Measurements from ENCODE around the gene FCHSD1. TPM values are rescaled to one million over a fixed set of nuclear protein-coding genes. Genes with fewer than 3 reads are reported as not detected.
"Not testable (repeated sequence)": the region's sequence is repeated elsewhere in the genome, so short reads cannot be mapped to it uniquely, and the experiment has no call there.

FCHSD1 gene
- total RNA-seq, 1 experiment from 2014 or later, result 21.2 TPM

GRCh38 chr5:141617128-141617527 lies 34.1 kb downstream of the FCHSD1 start:
- Mint-ChIP-seq H3K9me3 (ENCODE audit: unreplicated experiment) (no peaks in the 10 kb centered on the region), H3K4me3 (ENCODE audit: unreplicated experiment) (peak overlapping the region; percentile 96), H3K27me3 (ENCODE audit: insufficient read depth, unreplicated experiment) (no peaks in the 10 kb centered on the region), H3K4me1 (ENCODE audit: insufficient read depth, unreplicated experiment) (peaks cover 36% of the 10 kb centered on the region), H3K27ac (ENCODE audit: low read depth, unreplicated experiment) (peak overlapping the region; percentile 99), H3K36me3 (ENCODE audit: insufficient read depth, unreplicated experiment) (peaks cover 58% of the 10 kb centered on the region)
- BruUV-seq (replicated peaks), result no TSS peak
- no peak for TF ChIP-seq CTCF (IDR thresholded peaks at IDR 0.05; ENCODE audit: unreplicated experiment)
- ChIA-PET CTCF (interaction anchor here (0.5 to 17.3 kb wide), 14 partner anchors 9 to 1281 kb away, joined by 3 to 465 read pairs (median 4); partner anchors contain the start of gene PCDHGA7), POLR2A (interaction anchor here (0.7 to 15.9 kb wide), 22 partner anchors 14 to 1472 kb away, joined by 3 to 385 read pairs (median 5); partner anchors contain the start of genes ARAP3, FCHSD1, HDAC3 and PCDHGC3)
- DNase-seq (ENCODE audit: unreplicated experiment), result no peak
- intact Hi-C loops (cut with micrococcal nuclease), result no loop called here

GRCh38 chr5:141615991-141616720 lies 35.1 kb downstream of the FCHSD1 start:
- peaks cover 42% of the 10 kb centered on the region for H3K4me1 Mint-ChIP-seq (ENCODE audit: insufficient read depth, unreplicated experiment)
- no TSS peak for BruUV-seq (replicated peaks)
- DNase-seq (ENCODE audit: unreplicated experiment), result no peak
- no peaks in the 10 kb centered on the region for H3K9me3 Mint-ChIP-seq (ENCODE audit: unreplicated experiment)
- peaks cover 52% of the 10 kb centered on the region for H3K36me3 Mint-ChIP-seq (ENCODE audit: insufficient read depth, unreplicated experiment)
- H3K4me3 Mint-ChIP-seq (ENCODE audit: unreplicated experiment), result peak overlapping the region; percentile 96
- no peak for TF ChIP-seq CTCF (IDR thresholded peaks at IDR 0.05; ENCODE audit: unreplicated experiment)
- H3K27ac Mint-ChIP-seq (ENCODE audit: low read depth, unreplicated experiment), result peak overlapping the region; percentile 99
- H3K27me3 Mint-ChIP-seq (ENCODE audit: insufficient read depth, unreplicated experiment), result no peaks in the 10 kb centered on the region
- intact Hi-C loops (cut with micrococcal nuclease), result no loop called here
- ChIA-PET CTCF (interaction anchor here (0.5 to 17.3 kb wide), 11 partner anchors 8 to 418 kb away, joined by 3 to 465 read pairs (median 7); partner anchors contain the start of gene PCDHGA7), POLR2A (interaction anchor here (0.6 to 15.9 kb wide), 17 partner anchors 13 to 1473 kb away, joined by 3 to 385 read pairs (median 5); partner anchors contain the start of genes ARAP3, HDAC3, RELL2 and RNF14)

- Mint-ChIP-seq H3K27me3 (ENCODE audit: insufficient read depth, unreplicated experiment) (no peaks in the 10 kb centered on the region), H3K4me3 (ENCODE audit: unreplicated experiment) (no peak overlapping the region), H3K36me3 (ENCODE audit: insufficient read depth, unreplicated experiment) (peaks cover 47% of the 10 kb centered on the region), H3K27ac (ENCODE audit: low read depth, unreplicated experiment) (no peak overlapping the region), H3K4me1 (ENCODE audit: insufficient read depth, unreplicated experiment) (peaks cover 48% of the 10 kb centered on the region), H3K9me3 (ENCODE audit: unreplicated experiment) (no peaks in the 10 kb centered on the region)
- no peak for DNase-seq (ENCODE audit: unreplicated experiment)
- TF ChIP-seq CTCF (IDR thresholded peaks at IDR 0.05; ENCODE audit: unreplicated experiment), result no peak
- ChIA-PET POLR2A (interaction anchor here (0.6 to 15.9 kb wide), 7 partner anchors 10 to 338 kb away, joined by 3 to 385 read pairs (median 4); partner anchors contain the start of genes HDAC3 and RELL2), CTCF (interaction anchor here (1.2 to 17.3 kb wide), 5 partner anchors 13 to 390 kb away, joined by 3 to 465 read pairs (median 7); partner anchors contain the start of genes HDAC3, PCDHB14 and RELL2)
- BruUV-seq (replicated peaks), result no TSS peak
- intact Hi-C loops (cut with micrococcal nuclease), result no loop called here
Observed at GRCh38 chr5:141613344-141613743, 37.9 kb downstream of the FCHSD1 start.

GRCh38 chr5:141611289-141611688 lies 39.9 kb downstream of the FCHSD1 start:
- peaks cover 46% of the 10 kb centered on the region for H3K4me1 Mint-ChIP-seq (ENCODE audit: insufficient read depth, unreplicated experiment)
- no peak for TF ChIP-seq CTCF (IDR thresholded peaks at IDR 0.05; ENCODE audit: unreplicated experiment)
- peaks cover 41% of the 10 kb centered on the region for H3K36me3 Mint-ChIP-seq (ENCODE audit: insufficient read depth, unreplicated experiment)
- CTCF ChIA-PET, result interaction anchor here (9.5 to 17.3 kb wide), 2 partner anchors 11 to 21 kb away, joined by 165 to 465 read pairs; no protein-coding TSS in a partner anchor
- H3K27me3 Mint-ChIP-seq (ENCODE audit: insufficient read depth, unreplicated experiment), result no peaks in the 10 kb centered on the region
- H3K4me3 Mint-ChIP-seq (ENCODE audit: unreplicated experiment), result no peak overlapping the region
- no peaks in the 10 kb centered on the region for H3K9me3 Mint-ChIP-seq (ENCODE audit: unreplicated experiment)
- DNase-seq (ENCODE audit: unreplicated experiment), result no peak
- no TSS peak for BruUV-seq (replicated peaks)
- POLR2A ChIA-PET, result no interaction called here
- intact Hi-C loops (cut with micrococcal nuclease), result no loop called here
- peak overlapping the region; percentile 0 for H3K27ac Mint-ChIP-seq (ENCODE audit: low read depth, unreplicated experiment)

- DNase-seq (ENCODE audit: unreplicated experiment); H3K9me3 Mint-ChIP-seq (ENCODE audit: unreplicated experiment); H3K27ac Mint-ChIP-seq (ENCODE audit: low read depth, unreplicated experiment); H3K27me3 Mint-ChIP-seq (ENCODE audit: insufficient read depth, unreplicated experiment); BruUV-seq (replicated peaks); H3K4me3 Mint-ChIP-seq (ENCODE audit: unreplicated experiment): not testable (repeated sequence)
- Mint-ChIP-seq H3K4me1 (ENCODE audit: insufficient read depth, unreplicated experiment) (peaks cover 48% of the 10 kb centered on the region), H3K36me3 (ENCODE audit: insufficient read depth, unreplicated experiment) (peaks cover 40% of the 10 kb centered on the region)
- intact Hi-C loops (cut with micrococcal nuclease), result loop anchor here (10.0 kb wide), 1 partner anchor 635 kb away; no protein-coding TSS in a partner anchor
- ChIA-PET CTCF (interaction anchor here (0.7 to 4.6 kb wide), 3 partner anchors 9 to 351 kb away, joined by 3 to 42 read pairs (median 6); partner anchors contain the start of gene DIAPH1), POLR2A (interaction anchor here (3.5 to 14.7 kb wide), 2 partner anchors 6 to 18 kb away, joined by 15 to 385 read pairs; partner anchors contain the start of gene DIAPH1)
Observed at GRCh38 chr5:141609921-141610320, 41.3 kb downstream of the FCHSD1 start.

All from MCF 10A (cell line).